Thoracic aorta (tissue), 2 donors: ENCODE data around the gene ARMC9. TPM values are rescaled to one million over a fixed set of nuclear protein-coding genes. Genes with fewer than 3 reads are reported as not detected.
A peak's percentile ranks its signal among the peaks of the same experiment; 100 is the strongest.

ENCODE experiments used
- ATAC-seq: fragments of 150-250 bp; one replicate; pipeline ENCODE4 v1.8.0; 2017; ENCODE audit warnings: low read depth; ENCODE audit not compliant: insufficient number of reproducible peaks, low FRiP score
- DNase-seq: peaks from one replicate; pipeline ENCODE4 v3.0.0-alpha.2; 2020; ENCODE audit warnings: low spot score
- H3K27ac ChIP-seq, 2 donors: fragments of 200-600 bp; sonication (generic); 1 replicate in 1 of 2; 2 replicates in 1 of 2; pipeline ENCODE4 v1.5.1; 2016; ENCODE audit warnings: mild to moderate bottlenecking in 2 of 2, moderate library complexity in 2 of 2
- H3K27me3 ChIP-seq: fragments of 200-600 bp; sonication (generic); replicated peaks from 2 replicates; pipeline ENCODE4 v1.6.0; 2016; ENCODE audit warnings: mild to moderate bottlenecking; ENCODE audit not compliant: insufficient read depth
- H3K36me3 ChIP-seq: fragments of 200-600 bp; sonication (generic); one replicate; pipeline ENCODE4 v1.5.1; 2016
- H3K4me1 ChIP-seq, 2 donors: fragments of 200-600 bp; sonication (generic); 1 replicate in 1 of 2; 2 replicates in 1 of 2; pipeline versions ENCODE4 v1.5.1 to v1.6.0; 2016; ENCODE audit warnings: low read depth in 2 of 2, mild to moderate bottlenecking in 1 of 2; ENCODE audit not compliant: control insufficient read depth in 1 of 2
- H3K4me3 ChIP-seq: fragments of 200-600 bp; sonication (generic); 2 replicates; pipeline ENCODE4 v1.5.1; 2016; ENCODE audit warnings: mild to moderate bottlenecking
- H3K9me3 ChIP-seq: fragments of 200-600 bp; sonication (generic); 2 replicates; pipeline ENCODE4 v1.5.1; 2016
- total RNA-seq, 2 donors: library from RNA; depleted of rRNA; stranded (reverse); fragments of >200 nt; gene quantifications; one replicate each; pipeline versions ENCODE4 v1.1.0 to v1.2.3, GENCODE V29; 2016
- TF ChIP-seq, protein P1 (sequence below): fragments of 200-600 bp; sonication (generic); IDR thresholded peaks from one replicate; pipeline ENCODE4 v1.5.1; 2019; ENCODE audit warnings: antibody characterized with exemption

Gene ARMC9, protein sequence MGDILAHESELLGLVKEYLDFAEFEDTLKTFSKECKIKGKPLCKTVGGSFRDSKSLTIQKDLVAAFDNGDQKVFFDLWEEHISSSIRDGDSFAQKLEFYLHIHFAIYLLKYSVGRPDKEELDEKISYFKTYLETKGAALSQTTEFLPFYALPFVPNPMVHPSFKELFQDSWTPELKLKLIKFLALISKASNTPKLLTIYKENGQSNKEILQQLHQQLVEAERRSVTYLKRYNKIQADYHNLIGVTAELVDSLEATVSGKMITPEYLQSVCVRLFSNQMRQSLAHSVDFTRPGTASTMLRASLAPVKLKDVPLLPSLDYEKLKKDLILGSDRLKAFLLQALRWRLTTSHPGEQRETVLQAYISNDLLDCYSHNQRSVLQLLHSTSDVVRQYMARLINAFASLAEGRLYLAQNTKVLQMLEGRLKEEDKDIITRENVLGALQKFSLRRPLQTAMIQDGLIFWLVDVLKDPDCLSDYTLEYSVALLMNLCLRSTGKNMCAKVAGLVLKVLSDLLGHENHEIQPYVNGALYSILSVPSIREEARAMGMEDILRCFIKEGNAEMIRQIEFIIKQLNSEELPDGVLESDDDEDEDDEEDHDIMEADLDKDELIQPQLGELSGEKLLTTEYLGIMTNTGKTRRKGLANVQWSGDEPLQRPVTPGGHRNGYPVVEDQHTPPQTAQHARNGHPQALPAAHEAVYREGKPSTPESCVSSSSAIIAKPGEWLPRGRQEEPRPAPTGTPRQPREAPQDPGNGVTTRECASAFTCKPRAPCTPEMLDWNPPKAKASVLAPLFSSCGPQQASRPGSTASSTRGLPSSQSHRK
- total RNA-seq, result 100 to 1,000 TPM in 1 of 2 donors, 10 to 100 TPM in 1; 68.5 to 103 TPM

DNA sequence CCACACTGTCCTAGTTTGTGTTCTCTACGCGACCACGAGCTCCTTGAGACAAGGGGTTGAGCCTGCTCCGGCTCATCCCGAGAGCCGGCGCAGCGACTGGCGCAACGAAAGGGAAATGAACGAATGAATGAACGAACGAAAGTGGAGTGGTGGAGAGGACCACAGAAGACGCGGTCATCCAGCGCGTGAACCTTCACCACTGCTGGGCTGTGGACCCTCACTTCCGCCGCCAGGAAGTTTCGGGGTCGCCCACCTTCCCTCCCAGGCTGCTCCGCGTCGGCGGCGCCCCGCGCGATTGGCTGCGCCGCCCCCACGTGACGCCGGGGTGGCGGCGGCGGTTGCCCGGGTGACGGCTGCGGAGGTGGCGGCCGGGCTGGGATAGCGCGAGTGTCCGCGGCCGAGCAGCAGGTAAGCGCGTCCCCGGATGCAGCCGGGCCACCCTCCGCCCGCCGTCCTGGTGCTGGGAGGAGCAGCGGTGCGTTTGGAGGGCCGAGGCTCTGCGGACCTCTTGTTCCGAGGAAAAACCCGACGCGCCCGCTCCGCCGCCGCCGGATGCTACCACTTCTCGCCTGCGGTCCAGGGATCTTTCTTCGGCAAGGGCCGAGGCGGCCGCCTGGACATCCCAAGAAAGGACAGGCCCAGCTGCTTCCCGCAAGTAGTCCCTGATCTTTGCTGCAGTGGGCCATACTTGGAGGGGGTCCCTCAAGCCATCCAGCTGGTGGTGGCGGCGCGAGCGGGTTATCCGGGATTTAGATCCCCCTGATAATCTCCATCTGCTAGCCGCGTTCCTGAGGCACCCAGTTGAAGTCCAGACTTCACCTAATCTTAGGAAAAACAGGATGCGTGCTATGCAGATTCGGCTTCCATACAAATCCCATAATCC lies at the start of gene ARMC9:
Gene ARMC9 (plus strand): TSS at position 341 of the 883 bp plus-strand sequence. CDS start 7,608 bp downstream, outside the sequence.
- peak within 1 kb of the TSS; percentile 78 to 80 for H3K27ac ChIP-seq
- ATAC-seq, result peak; percentile 77
- TF ChIP-seq, protein P1, sequence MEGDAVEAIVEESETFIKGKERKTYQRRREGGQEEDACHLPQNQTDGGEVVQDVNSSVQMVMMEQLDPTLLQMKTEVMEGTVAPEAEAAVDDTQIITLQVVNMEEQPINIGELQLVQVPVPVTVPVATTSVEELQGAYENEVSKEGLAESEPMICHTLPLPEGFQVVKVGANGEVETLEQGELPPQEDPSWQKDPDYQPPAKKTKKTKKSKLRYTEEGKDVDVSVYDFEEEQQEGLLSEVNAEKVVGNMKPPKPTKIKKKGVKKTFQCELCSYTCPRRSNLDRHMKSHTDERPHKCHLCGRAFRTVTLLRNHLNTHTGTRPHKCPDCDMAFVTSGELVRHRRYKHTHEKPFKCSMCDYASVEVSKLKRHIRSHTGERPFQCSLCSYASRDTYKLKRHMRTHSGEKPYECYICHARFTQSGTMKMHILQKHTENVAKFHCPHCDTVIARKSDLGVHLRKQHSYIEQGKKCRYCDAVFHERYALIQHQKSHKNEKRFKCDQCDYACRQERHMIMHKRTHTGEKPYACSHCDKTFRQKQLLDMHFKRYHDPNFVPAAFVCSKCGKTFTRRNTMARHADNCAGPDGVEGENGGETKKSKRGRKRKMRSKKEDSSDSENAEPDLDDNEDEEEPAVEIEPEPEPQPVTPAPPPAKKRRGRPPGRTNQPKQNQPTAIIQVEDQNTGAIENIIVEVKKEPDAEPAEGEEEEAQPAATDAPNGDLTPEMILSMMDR, result no peak
- H3K27me3 ChIP-seq, result no peaks in the 10 kb centered on the region
- no peak for DNase-seq
- peaks cover 9 to 25% of the 10 kb centered on the region in 2 donors for H3K4me1 ChIP-seq
- peak within 1 kb of the TSS; percentile 83 for H3K4me3 ChIP-seq
- no peaks in the 10 kb centered on the region for H3K9me3 ChIP-seq
- no peaks in the 10 kb centered on the region for H3K36me3 ChIP-seq

DNA sequence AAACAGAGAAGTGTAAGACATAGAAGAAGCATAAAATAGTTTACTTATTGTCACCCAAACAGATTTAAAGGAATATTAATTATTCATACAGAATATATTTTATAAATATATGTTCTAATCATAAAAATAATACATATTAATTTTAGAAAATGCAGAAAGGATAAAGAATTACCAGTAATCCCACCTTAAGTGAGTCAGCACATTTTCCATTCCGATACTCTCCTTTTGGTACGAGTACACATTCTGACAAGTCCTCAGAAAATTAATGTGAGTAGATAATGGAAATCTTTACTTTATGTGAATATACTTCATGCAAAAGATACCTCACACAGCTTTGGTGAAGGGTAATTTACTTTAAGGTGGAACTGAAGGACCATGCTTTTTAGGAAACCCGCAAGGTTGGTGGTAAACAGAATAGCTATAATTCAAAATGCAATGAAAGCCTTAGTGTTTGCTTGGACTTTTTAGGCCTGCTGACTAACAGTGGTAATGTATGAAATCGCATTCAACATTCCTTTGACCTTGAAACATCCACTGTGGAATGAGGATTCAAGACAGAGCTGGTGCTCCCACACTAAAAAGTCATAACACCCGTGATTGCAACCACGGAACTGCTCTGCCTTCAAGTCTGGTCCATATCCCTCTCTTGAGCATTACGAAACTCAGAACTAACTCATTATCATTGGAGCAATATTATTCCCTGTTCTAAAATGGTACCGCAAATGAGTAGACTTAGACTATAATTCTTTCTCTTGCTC lies 45.5 kb upstream of the ARMC9 start:
- H3K4me1 ChIP-seq, result peaks cover 0 to 3% of the 10 kb centered on the region in 2 donors
- TF ChIP-seq, protein P1, result no peak
- no peak overlapping the region for H3K27ac ChIP-seq
- H3K27me3 ChIP-seq, result no peaks in the 10 kb centered on the region
- peaks cover 5% of the 10 kb centered on the region for H3K36me3 ChIP-seq
- ATAC-seq (no peak), DNase-seq (no peak)
- no peaks in the 10 kb centered on the region for H3K9me3 ChIP-seq
- H3K4me3 ChIP-seq, result no peak overlapping the region

DNA sequence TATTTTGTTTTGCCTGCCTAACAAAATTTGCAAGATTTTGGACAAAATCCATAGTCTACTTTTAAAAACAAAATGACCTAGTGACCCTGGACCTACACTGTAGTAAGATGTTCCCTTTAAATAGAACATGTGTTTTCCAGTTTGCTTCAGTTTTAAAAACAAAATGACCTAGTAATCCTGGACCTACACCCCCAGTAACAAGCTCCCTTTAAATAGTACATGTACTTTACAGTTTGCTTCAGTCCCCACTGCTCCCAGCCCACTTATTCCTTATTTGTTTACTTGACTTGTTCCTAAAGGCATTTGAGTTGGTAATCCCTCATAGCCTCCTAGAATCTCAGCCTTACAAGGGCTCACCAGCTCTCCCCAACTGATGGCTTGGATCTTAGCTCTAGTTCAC lies 39.1 kb upstream of the ARMC9 start:
- Histone ChIP-seq H3K36me3 (no peaks in the 10 kb centered on the region), H3K4me3 (no peak overlapping the region), H3K9me3 (no peaks in the 10 kb centered on the region), H3K4me1 (peaks cover 28 to 46% of the 10 kb centered on the region in 2 donors), H3K27ac (peak overlapping the region; percentile 46 to 55), H3K27me3 (no peaks in the 10 kb centered on the region)
- ATAC-seq (no peak), DNase-seq (no peak)
- TF ChIP-seq, protein P1, result no peak

DNA sequence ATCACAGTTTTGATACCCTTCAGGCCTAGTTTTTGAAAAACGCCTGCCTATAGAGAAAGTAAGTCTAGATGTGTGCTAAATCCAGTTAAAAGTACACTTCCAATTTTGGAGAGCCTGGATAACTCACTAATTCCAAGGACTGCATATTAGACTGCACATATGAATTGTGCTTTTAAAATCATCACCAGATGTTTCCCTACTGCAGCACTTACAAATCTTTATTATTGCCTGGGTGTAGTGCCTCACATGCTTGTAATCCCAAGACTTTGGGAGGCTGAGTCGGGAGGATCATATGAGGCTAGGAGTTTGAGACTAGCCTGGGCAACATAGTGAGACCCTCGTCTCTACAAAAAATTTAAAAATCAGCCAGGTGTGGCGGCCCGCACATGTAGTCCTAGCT lies 37.7 kb upstream of the ARMC9 start:
- Histone ChIP-seq H3K36me3 (peaks cover under 1% of the 10 kb centered on the region), H3K27ac (peak overlapping the region in 1 of 2 donors; percentile 85), H3K9me3 (no peaks in the 10 kb centered on the region), H3K4me3 (no peak overlapping the region), H3K4me1 (peaks cover 26 to 46% of the 10 kb centered on the region in 2 donors), H3K27me3 (no peaks in the 10 kb centered on the region)
- no peak for DNase-seq
- no peak for ATAC-seq
- TF ChIP-seq, protein P1, result no peak
